GM19043 (cell line): ENCODE measurements around the gene FTO.

ENCODE experiments used
- ATAC-seq: cut with Tn5 transposase; IDR thresholded peaks from one replicate; pipeline ENCODE4 v1.9.1; 2021; ENCODE audit warnings: low read depth; ENCODE audit not compliant: unreplicated experiment

Gene FTO

DNA sequence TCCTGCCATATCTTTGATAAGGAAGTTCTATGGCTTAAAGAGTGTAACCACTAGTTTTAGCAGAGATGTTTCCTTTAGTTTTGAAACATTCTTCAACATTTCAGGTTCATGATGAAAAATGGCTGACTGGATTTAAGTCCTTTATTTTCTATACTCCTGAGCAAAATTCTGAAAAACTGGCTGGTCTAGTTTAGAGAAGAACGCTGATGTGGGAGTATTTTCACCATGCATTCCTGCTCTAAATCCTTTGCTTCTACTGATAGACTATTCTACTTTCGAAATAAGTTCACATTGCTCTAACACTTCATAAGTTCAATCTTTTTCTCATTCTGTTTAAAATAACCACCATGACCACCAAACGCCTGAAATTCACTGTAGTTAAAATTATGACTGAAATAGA lies 281.9 kb downstream of the FTO start:
- ATAC-seq = no peak

DNA sequence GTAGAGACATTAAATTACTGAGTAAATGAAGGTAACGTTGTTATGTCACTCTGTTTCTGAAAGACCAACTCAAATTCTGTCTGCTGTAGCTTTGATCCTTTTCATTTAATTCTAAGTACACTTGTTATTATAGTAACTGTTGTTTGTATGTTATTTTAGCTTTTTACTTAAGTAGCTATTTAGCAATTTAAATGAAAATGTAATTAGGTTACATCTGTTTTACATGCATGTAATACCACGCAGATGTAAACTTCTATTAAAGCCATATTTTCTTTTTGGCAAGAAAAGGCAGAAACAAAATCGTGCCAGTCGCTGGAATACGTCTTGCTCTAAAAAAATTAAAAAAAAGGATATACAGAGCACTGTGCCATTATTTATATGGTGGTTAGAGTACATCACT lies 282.8 kb downstream of the FTO start:
- ATAC-seq = no peak

DNA sequence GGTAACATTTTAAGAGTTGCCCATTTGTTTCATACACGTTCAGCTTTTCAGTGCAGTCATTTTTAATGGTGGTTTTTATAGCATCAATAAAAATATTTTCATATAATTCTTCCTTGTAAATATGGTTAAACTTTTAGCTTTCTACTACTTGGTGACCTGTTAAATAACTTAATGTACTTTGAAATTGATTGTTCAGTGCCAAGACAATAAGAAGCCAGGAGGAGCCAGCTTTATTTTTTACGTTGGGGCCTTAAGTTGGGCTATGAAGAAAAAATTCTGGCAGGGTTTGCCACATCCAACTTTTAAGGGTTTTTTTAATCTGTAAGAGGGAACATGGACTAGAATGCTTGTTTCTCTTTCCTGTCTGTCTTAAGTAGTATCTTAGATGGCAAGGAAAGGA lies 284.2 kb downstream of the FTO start:
- no peak for ATAC-seq

DNA sequence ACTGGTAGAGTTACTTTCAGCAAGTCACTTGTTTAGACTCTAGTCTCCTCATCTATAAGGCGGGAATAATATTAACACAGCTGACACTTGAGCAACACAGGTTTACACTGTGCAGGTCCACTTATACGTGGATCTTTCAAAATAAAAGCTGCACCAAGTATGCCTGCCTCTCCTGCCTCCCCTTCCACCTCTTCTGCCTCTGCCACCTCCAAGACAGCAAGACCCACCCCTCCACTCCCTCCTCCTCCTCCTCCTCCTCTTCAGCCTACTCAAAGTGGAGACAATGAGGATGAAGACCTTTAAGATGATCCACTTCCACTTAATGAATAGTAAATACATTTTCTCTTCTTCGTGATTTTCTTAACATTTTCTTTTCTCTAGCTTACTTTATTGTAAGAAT lies 285.6 kb downstream of the FTO start:
- ATAC-seq = no peak

DNA sequence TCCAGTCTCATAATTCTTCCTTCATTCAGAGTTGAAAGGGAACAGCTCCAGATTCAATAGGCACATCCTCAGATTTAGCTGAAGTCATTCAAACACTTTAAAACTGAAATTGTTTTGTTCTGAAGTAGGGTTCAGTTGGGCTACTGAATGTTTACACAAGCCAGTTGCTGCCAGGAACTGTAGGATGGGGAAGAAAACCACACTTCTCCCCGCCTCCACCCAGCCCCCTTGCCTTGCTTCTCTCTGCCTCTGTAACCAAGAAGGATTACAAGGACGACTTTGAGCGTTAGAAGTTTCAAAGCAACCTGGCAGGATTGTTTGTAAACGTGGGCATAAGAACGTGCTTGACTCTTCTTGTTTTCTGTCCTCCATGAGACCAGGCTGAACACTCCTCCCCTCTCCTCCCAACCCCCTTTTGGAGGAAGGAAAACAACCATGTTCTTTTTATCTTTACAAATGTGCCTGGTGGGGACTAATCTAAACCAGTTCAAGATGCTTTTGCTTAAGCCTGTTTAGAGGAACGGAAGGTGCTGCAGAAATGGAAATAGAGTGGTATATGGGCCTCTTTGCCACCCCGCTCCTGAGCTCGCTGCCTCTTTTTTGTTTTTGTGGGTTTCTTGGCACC lies 287.9 kb downstream of the FTO start:
- no peak for ATAC-seq

DNA sequence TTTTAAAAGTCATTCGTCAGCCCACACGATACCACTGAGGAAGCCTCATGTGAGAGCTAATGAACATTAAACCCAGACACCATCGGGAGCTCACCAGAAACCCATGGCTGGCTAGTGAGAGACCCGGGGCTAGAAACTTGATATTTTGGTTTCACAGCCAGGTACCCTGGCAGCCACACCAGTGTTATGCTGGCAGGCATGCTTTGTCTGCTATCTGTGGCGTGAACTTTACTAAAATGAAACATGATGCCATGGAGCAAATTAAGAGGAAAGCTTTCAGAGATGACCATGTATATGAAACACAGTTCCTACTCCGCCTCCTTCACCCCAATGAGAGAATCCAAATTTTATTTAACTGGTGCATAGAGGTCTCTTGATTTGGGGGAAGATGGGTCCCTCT lies 291.4 kb downstream of the FTO start:
- ATAC-seq = no peak

DNA sequence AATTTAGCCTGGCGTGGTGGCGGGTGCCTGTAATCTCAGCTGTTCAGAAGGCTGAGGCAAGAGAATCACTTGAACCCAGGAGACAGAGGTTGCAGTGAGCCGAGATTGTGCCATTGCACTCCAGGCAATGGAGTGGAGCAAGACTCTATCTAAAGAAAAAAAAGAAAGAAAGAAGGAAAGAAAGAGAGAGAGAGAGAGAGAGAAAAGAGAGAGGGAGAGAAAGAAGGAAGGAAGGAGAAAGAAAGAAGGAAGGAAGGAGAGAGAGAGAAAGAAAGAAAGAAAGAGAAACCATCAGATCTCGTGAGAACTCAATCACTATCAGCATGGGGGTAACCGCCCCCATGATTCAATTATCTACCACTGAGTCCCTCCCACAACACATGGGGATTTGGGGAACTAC lies 293.0 kb downstream of the FTO start:
- no peak for ATAC-seq

DNA sequence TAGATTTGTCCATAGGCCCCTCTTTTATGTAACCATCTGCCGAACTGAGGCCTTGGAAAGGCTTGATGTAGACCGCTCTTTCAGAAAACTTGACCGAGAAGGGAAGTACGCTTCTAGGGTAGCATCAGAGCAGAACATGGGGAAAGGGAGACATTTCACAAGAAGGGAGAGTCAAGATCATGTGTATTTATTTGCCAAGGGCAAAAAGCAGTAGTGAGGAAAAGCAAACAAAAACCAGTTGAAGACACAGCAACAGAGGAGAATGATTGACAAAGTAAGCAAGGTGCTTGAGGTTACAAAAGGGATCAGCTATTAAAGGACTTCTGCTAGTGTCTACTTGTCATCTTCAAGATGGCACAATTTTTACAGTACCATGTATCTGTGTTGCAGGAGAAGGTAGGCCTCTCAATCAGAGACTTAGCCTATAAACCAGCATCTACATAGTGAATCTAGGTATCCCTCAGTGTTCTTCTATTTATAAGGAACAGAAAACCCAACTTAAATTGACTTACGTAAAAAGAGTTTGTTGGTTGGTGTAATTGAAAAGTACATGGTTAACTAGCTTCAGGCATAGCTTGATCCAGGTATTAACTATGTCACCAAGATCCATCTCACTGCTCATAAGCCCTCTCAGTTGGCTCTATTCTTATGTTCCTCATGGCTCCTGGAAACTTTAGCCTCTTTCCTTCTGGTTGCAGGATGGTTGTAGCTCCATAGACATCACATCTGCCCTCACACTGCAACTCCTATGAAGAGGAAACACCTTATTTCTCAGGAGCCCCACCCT lies 294.3 kb downstream of the FTO start:
- no peak for ATAC-seq

DNA sequence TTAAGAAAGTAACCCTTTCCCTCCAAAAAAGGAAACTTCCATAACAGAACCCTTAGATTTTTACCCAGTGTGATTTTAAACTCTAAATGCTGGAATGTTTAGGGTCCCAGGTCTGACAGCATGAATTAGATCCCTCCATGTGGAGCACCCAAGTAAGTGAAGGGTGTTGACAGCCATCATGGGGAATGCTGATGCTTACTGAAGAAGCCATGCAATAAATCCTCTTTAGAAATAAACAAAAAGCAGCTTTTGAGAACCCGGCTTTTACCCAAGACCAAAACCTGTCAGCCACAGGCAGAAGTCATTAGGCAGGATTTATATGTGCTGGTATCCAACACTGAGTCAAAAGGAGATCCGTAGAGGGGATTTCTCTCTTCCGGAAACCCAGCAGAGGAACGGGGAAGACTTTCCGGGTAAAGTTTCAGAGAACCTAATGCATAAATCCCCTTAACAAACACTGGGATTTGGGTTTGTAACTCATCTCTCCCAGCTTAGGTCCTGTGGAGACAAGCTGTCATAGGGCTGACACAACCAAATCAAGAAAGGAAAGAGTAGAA lies 295.1 kb downstream of the FTO start:
- no peak for ATAC-seq

DNA sequence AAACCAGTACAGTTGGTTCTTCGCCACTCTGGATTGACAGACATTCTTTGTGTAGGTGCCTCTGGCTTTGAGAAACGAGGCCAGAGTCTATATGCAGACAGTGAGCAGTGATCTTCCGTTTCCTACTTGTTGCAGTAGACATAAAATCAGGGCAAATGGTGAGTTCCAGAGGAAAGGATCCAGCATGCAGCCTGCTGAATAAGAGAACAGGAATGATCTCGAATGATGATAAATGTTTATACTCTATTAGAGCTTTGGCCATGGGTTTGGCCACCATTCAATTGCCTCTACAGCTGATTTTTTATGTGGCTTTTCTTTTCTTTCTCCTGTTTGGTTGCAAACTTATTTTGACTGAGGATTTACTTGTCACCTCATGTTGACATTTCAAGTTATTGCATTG lies 295.9 kb downstream of the FTO start:
- ATAC-seq = no peak

DNA sequence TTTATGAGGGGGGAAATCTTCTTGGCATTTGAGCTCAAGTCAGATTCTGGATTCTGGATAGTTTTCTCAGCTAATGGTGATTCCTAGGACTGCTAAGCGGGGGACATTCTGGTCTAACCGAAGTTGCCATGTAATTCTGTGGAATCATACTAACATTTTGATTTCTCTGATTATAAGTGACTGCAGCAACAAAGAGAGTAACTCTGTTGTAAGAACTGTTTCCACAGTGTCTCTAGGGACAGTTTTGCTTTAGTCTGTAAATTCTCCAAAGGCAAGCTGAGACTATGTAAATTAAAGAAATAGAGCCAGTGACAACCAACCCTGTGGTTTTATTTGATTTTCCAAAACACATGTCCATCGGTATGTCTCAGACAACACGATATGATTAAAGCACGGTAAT lies 296.4 kb downstream of the FTO start:
- ATAC-seq = no peak

DNA sequence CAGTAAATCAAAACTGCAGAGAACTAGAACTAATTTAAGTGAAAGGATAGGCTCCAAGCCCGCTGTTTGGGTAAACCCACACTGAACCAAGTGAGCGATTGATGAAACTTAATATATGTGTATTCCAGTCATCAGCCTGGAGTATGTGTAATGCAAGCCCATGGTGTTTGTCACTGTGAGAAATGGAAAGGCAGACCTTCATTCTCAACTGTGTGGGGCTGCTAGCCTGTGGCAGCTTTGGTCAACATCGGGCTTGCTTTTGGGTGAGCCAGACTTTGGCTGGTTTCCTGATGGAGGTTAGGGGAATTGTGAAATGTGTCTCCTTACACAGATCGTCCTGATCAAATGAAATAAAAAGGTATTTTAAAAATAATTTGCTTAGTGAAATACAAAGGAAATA lies 302.7 kb downstream of the FTO start:
- ATAC-seq = no peak

DNA sequence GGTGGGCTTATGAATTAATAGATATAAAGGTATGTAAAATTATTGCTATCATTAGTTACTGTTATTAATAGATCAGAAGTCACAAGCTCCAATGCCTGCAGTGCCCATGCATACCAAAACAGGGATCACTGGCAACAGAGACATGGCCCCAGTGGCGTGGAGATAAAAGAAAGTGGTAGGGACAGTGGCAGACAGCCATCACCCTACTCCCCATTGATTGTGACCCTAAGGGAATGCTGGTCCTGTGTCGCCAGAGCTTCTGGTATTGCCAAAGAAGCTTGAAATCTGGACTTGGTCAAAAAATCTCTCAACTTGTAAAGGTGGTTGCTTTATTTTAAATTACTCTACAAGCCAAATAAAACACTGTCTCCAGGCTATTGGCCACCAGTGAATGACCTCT lies 303.5 kb downstream of the FTO start:
- no peak for ATAC-seq

DNA sequence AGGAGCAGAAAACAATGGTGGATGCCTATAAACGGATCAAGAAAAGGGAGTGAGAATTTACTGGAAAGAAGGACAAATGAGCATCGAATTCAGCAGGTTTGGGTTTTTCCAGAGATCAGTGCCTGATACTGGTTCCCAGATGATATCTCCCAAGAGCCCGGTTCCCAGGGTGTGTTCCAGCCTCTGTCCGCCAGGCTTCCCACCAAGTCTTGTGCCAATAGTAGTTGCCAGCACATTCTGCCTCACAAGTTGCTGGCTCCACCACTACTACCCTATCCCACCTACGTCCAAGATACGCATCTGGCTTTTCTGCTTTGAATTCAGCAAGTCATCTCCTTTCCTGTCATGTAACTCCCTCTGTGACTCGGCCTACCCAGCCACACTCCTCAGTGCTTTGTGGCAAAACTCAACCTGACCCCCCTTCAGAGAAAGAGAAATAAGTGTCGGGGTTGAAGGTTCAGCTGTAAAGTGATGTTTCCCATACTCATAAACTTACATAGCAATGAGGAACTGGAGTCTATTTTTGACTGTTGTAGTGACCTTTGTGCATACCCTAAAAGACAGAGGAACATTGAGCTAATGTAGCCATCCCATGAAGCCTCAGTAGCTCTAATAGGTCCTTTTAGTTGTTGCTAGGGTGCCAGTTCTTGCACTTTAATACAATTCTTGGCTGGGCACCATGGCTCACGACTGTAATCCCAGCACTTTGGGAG lies 305.7 kb downstream of the FTO start:
- ATAC-seq = no peak

DNA sequence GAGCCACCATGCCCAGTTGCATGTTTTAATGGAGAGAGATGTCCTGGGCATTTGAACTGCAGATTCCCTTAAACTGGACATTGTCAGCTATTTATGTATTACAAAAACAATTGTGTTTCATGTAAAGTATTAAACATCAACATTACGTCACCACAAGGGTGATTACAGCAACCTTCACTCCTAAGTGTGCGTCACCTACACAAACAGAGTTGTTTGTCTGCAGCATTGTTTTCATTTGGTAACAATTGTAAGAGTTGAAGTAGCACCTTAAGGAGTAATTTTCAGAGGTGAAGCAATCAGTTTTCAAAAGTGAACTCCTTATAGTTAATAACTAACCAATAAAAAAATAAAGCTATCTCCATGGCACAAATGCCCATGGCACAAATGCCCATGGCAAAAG lies 311.2 kb downstream of the FTO start:
- no peak for ATAC-seq

DNA sequence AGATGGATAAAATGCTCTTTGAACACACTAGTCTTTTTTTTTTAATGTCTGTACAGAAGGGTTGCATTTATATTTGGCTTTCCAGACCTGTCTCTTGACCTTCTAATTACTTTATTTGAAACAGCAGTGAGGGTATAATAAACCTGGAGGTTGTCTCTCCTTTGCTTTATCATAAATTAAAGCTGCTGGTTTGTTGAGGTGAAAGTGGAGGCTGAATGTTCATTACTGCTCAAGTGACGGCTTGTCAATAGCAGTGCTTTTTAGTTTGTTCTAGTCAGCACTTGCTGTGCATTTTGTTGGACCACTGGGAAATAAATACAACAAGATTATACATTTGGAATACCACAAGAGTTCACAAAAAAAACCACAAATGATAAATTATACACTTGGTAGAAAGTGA lies 318.4 kb downstream of the FTO start:
- ATAC-seq = no peak

DNA sequence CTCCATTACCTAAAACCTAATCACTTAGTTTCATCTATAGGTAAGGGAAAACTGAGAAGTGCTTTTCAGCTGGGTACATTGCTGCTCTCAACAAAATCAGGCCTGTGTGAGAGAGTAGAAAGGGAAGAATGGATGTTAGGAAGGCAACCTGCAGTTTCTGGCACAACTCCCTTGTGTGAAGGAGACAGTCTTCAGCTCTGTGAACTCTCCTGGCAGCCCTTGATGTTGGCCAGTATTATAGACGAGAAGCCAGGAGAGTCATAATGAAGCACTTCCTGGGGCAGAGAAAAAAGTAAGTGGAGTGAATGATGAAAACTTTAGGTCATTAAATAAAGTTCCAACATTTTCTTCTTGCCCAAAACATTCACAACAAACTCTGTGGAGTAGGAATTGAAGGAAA lies 322.5 kb downstream of the FTO start:
- ATAC-seq = no peak

DNA sequence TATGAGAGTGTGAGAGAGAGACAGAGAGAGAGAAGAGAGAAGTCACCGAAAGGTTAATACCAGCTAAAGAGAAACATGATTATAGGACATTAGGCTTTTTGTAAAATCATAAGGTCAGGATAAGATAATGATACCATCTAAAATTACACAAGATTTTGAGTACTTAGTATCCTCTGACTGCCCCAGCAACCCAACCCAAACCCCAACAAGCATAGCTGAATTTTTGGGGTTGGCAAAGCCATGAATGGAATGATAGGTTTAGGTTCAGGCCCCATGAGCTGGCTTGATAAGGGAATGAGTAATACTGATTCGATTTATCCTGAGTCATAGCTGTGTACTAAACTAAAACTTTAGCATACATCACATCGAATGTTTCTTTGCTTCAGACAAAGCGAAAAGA lies 323.1 kb downstream of the FTO start:
- ATAC-seq = no peak

DNA sequence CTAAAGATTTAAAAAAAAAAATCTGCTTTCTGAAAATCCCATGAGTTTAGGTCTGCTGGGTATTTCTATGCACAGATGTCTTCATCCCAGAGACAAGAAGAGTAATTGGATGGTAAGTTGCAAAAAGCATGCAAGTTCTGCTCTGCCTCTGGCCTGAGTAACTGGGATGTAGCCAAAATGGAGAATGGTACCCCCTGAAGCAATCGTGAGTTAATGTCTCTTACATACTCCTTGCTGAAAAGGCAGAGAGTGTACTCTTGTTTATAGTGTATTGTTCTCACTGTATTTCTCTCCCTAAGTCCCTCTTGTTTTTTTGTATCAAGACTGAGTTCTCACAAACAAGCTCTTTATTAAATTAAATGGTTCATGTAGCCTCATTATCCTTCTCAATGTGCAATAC lies 323.6 kb downstream of the FTO start:
- no peak for ATAC-seq

DNA sequence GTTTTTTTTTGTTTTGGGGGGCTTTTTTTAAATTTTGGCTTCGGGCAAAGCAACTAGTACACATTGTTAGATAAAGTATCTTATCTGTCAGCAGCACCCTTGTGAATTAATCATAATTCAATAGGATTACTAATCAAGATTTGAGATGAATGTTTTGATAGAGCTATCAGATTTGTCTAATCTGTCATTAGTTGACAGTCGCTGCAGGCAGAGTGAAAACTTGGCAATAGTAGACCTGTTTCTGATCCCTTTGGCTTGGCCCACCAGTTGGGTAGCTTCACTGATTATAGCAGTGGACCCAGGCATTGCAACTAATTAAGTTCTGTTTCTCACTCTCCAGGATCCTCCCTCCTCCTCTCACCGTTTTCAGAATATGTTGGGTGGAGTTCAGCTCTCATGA lies 324.0 kb downstream of the FTO start:
- ATAC-seq = no peak

DNA sequence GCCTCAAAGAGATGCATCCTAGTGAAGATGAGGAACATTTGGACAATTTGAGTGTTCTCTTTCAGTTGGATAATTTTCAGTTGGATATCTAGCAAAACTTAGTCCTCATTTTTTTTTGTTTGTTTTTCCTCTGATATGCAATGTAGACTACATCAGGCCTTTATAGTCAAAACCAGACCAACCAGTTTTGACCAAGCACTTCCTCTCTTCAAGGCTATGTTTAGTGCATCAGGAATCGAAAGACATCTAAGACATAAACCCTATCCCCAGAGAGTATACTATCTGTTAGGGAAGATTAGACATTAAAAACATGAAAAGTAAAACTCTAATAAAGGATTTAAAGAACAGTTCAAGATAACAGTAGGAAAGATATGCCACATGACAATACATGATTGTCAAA lies 326.5 kb downstream of the FTO start:
- no peak for ATAC-seq
